Vagina (tissue), 2 donors: ENCODE measurements around the gene TGFB1.

ENCODE experiments used
- CTCF ChIP-seq, 3 experiments: fragments of 450-650 bp in 2 of 3; fragments of 200-600 bp in 1 of 3; sonication (generic) in 1 of 3; IDR thresholded peaks; one replicate each; pipeline ENCODE4 v1.5.1; 2017 to 2019; ENCODE audit warnings: antibody characterized with exemption in 3 of 3, mild to moderate bottlenecking in 2 of 3, moderate library complexity in 2 of 3
- POLR2A ChIP-seq, 2 donors: fragments of 450-650 bp; IDR thresholded peaks; one replicate each; pipeline ENCODE4 v1.6.1; 2017; ENCODE audit warnings: antibody characterized with exemption in 2 of 2, mild to moderate bottlenecking in 2 of 2, moderate library complexity in 2 of 2
- POLR2AphosphoS5 ChIP-seq, 2 donors: sonication (generic); formaldehyde crosslinking; IDR thresholded peaks; one replicate each; pipeline ENCODE4 v1.9.0; 2017; ENCODE audit warnings: antibody characterized with exemption in 2 of 2, mild to moderate bottlenecking in 2 of 2, low read depth in 1 of 2; ENCODE audit not compliant: insufficient read depth in 1 of 2

GRCh38 chr19:41352279-41352608, 1.5 kb downstream of the TGFB1 start:
- no peak for TF ChIP-seq CTCF (IDR thresholded peaks at IDR 0.05)
- no peak for TF ChIP-seq POLR2AphosphoS5 (IDR thresholded peaks at IDR 0.05; ENCODE audit: insufficient read depth in 1 of 2, low read depth in 1 of 2)
- no peak for TF ChIP-seq POLR2A (IDR thresholded peaks at IDR 0.05)
